ENCODE measurements around the gene NPAS3.

The NPAS3 gene

DNA sequence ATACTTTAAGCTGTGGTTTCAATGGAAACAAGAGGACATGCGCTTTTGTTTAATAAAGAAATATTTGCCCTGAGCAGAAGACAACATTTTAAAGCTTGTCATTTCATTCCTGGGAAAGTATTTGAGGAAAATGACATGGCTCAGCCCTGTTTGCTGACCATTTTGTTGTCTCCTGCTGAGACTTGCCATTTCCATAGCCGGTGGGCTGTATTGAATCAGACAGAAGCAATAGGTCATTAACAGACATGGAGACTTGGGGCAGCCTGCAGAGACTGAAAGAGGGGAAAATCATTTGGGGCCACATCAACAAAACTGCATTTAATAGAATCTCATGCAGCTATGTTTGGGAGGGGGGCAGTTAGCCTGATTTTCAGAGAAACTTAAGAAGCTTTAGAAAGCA, 443.0 kb downstream of the NPAS3 start:
- DNase-seq (ENCODE audit: low spot score), result no peak

DNA sequence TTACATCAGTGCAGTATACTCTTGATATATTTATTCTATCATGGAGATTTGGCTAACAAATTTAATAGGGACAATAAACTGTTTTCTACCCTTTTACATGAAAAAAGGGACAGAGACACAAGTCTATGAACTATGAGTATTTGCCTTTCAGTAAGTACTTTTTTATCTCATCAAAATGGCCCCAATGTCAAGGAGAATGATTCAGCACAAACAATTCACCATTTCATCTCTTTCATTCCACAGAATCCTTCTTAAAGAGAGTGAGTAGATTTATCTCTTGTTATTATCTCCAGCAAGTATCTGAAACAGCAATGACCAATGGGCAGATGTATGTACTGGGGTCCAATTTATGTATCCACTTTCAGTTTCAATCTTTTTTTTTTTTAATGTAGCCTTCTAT, 447.5 kb downstream of the NPAS3 start:
- no peak for DNase-seq (ENCODE audit: low spot score)

DNA sequence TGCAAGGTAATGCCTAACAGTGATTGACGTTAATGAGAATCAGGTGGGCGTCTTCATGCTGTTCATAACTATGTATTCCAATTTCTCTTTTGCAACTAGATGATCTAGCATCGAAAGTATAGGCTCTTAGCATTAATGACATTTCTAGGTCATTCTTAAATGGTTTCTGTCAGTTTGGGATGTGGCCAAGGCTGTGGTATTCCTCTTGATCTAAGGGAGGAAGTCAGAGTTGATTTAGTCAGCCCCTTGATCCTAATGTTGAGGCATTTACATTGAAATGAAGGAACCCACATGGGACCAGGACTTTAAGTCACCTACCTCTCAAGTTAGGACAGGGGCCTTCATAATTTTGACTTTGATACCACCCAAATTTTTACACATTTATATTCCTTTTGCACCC, 448.1 kb downstream of the NPAS3 start:
- no peak for DNase-seq (ENCODE audit: low spot score)

DNA sequence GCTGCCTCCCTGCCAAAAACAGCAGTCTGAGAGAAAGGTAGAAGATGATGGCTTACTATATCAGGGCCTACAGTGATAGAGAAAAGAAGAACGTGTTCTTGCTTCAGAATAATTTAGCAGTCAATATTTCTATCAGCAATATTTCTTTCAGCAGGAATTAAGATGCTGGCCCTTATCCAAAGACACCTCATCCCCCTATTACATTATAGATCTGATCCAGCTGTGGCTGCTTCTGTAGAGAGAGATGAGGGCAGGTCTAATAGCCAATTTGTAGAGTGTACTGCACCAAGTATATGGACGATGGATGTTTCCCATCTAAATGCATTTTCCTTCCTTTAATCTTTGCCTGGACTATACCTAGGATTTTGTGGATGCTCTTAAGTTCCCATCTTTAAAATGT, 451.7 kb downstream of the NPAS3 start:
- no peak for DNase-seq (ENCODE audit: low spot score)

DNA sequence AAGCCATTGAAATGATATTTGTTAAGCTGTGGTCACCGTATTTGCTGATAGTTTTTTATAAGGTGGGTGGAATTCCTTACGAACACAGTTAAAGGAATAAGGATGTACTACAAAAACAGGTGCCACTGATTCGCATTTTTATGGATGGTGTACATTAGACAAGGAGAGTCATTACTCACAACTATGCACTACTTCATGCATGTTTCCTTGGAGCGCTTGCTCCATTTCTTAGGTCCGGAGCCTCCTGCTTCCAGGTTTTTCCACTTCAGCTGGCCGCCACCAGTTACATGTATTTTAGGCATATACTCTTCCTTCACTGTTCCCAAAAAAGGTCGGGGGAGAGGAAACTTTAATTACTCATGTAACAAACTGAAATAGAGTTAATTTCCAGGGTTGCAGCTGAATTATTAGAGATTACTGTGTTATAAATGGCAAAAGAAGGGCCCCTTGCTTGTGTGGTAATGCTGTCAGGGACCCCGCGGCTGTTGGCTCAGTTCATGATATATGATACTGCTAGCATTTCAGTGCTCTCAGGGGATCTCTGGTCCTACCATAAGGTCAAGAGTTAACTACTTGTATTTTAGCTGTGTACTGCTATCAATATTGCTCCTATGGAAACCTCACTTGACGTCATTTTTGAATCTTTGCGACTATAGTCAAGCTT, 454.7 kb downstream of the NPAS3 start:
- DNase-seq (ENCODE audit: low spot score), result no peak

DNA sequence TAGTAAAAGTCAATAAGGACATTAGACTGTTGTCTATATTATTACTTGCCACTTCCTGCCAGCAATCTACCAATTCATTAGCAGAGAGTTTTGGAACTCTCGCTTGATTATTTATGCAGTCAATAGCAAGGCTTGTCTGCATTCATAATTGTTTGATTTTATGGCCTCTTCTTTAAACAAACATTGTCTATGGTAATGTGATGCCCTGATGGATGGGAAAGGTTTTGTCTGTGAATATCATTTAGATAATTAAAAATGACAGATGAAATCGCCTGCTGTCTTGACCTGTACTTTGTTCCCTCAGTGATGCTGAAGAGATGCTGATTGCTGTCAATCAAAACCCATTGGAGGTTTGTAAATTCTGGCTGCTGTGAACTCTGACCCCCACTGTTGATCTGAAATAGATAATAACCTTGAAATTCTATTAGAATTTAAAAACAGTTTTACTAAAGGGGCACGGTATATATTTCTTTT, 455.3 kb downstream of the NPAS3 start:
- no peak for DNase-seq (ENCODE audit: low spot score)

DNA sequence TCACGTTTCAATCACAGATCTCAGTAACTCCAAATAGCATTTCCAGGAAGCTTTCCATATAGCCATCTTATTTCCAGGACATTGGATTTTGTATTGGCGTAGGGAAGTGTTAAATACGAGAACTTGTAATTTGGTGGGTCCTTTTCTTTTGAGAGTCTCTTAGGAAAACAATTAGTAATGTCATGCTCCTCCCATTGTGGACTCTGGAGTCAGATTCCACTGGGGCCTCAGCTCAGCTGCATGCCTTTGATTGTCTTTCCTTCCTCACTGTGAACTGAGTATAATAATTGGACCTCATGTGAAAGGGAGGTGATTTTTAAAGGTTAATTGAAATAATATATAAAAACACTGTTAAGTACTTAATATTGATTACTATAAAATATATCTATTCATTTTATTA, 462.6 kb downstream of the NPAS3 start:
- DNase-seq (ENCODE audit: low spot score), result no peak

DNA sequence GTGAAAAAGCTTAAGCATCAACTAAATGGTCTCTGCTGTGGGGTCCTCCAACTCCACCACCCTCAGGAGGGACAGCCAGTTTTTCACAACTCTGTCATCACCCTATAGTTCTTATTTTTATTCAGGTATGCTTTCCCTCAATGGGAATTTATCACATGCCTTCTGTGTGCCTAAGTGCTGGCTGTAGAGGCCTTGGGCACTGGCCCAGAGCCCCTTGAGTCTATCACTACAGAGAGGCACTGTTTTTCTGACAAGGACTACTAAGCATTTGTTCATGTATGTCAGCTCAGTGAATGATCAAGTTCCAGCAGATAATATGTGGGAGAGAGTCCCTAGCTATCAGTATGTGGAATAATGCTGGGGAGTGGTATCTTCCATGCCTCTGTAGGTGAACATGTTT, 463.9 kb downstream of the NPAS3 start:
- no peak for DNase-seq (ENCODE audit: low spot score)

DNA sequence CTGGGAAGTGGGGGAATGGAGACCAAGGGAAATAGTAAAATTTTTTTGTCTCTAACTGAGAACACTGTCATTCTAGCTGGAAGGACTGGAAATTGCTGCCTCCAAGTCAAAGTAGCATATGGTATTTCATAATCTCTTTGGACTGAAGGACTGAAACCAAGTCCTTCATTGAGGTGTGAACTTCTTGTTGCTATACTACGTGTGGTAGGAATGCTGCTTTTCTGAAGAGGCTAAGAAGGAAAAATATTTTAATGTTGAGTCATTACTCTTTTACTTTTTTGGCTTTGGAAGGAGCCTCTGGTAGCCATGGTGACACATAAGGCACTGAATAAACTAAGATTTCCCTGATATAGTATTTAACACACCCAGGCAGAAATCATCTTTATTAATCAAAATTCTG, 465.4 kb downstream of the NPAS3 start:
- no peak for DNase-seq (ENCODE audit: low spot score)

DNA sequence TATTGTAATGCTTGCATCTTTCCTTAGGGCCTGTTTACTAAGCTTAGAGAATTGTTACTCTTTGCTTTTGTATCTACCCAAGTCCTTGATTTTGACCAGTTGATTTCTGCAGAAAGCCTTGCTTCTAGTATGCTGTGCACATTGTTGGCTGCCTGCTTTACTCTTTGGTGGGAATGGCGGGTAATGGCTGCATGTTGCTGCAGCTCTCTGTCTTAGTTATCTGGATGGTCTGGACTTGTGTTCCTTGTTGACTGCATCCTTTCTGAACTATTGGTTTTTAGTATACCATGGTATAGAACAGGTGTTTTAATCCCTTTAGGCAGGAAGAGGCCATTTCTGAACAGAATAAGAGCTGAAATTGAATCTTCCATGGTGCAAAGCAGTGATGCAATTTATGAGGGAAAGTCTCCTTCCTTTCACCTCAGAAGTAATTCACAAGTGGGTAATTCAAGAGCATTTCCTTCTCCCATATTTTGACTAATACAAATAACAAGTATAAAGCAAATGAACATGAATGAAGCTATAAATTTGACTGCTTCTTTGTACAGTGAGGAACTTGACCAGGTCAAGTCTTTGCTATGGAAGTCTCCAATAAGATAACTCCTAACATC, 466.4 kb downstream of the NPAS3 start:
- DNase-seq (ENCODE audit: low spot score), result no peak

DNA sequence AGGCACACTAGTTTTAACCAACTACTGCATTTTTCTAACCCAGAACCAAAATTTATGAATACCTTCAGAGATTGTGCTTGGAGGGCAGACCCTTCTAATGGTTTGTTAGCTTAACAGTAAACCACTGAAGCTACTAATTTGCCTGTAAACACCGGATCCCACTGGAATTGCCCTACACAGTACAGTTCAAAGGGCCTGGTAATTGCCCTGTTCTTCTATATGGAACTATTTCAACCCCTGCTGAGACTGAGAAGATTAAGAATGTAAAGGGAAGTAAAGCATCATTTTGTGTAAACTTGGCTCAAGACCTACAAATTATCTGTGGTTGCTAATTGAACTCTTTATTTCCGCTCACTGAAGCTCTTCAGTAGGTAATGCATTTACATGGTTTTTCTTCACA, 468.1 kb downstream of the NPAS3 start:
- DNase-seq (ENCODE audit: low spot score), result no peak

DNA sequence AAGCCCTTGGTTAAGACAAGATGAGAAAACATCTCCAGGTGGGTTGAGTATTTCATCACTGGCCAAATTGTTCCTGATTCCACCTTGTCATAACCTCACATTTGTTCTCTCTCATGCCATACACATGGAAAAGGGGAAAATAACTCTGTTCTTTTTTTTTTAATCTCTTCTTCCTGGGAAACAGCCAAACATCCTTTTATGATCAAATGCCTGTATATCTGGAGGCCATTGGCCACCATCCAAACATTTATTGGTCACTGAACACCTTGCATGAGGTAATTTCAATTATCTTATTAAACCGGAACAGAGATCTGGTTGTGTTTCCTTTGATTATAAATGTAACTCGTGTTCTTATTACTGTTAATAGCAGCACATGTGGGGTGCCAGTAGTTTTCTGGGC, 469.6 kb downstream of the NPAS3 start:
- no peak for DNase-seq (ENCODE audit: low spot score)

DNA sequence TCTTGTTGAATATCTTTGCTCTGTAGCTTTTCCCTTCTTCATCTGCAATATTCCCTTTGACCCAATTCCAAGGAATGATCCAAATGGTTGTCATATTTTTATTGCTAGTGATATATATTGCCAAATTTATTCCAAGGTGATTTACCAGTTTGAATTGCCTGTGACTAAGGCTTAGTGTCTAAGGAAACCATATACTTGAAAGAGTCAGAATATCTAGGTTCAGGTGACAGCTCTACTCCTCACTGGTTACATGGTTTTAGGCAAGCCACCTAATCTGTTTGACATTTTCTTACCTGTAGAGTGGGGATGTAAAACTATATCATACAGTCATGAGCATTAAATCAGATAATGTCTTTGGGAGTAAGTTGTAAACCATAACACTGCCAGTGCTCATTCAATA, 473.8 kb downstream of the NPAS3 start:
- DNase-seq (ENCODE audit: low spot score), result no peak

DNA sequence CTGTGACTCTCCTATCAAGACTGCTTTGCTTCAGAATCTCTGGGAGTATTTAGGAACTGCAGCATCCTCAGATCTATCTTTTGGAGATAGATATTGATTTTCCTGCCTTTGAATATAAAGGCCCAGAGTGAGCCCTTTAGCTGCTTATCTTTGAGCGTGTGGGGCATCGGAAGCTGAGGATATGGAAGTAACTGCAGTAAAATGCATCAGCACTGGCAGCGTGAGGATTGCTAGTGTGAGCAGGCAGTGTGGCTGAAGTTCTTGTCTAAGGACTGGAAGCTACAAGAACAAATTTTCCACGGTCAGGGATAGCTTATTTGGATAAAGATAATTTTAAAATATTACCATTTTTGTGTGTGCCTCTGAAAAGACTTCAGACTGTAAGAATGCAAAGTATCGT, 474.7 kb downstream of the NPAS3 start:
- DNase-seq (ENCODE audit: low spot score), result no peak

DNA sequence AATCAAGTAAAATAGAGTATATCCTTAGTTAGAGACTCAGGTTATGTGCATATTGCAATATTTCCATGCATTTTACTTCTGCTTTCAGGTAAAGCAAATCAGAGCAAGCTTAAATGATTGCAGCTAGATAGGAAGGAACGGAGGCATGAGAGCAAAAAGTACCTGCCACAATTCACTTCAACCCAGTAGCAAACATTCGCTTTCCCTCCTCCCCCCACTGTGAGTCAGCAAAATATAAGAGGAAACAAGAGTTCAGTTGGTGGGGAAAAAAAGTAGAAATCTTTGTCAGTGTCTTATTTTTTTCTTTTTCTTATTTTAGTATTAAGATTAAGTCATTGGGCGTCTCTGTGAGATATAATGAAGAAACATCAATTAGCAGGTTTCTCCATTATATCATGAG, 475.4 kb downstream of the NPAS3 start:
- DNase-seq (ENCODE audit: low spot score), result no peak

DNA sequence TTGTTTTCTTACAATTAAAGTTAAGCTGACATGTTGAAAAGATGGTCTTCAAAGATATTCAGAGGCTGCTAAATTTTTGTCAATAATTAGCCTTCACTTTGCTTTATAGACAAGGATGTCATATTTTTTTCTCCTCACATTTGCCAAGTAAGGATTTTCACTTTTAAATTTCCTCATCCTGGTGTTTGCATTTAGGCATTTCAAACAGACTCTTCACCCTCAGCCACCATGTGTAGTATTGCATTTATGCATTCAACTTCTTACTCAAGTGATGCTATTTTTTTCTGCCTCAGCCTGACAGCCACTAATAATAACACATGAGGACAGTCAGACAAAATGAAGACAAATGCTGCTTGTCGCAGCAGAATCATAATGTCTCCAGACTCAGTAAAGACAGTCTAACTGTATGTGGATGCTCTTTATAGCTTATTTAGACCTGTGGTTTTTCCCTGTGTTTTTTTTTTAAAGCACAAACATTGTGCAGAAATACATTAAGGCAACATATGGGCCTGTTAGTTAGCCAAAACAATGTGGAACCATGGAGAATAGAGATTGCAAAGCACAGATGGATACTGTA, 481.5 kb downstream of the NPAS3 start:
- DNase-seq (ENCODE audit: low spot score), result no peak

DNA sequence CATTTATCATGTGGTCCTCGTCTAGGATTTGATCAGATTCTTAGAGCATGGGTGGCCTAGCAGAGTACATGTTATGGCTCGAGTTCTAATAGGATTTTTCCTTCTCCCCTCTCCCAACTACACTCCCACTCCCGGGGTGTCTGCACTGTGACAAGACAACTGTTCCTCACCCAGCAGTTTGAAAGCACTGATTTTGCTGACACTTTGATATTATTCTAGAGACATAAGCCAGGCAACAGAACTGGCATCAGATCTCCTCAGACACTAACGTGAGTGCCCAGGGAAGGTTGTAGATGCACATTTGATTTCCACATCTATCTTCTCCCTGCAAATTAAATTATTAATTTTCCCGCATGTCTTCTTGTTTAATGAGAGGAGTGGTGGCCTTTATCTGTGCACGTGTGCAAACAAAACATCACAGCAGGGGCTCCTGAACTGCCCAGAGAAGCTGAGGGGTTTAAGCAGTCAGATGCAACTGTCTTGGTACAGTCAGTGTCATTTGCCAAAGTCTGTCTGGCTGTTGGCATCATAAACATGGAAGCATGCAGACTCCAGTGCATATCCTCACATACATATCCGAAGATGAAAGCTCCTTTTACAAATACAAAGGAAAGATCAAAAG, 491.8 kb downstream of the NPAS3 start:
- DNase-seq (ENCODE audit: low spot score), result no peak

DNA sequence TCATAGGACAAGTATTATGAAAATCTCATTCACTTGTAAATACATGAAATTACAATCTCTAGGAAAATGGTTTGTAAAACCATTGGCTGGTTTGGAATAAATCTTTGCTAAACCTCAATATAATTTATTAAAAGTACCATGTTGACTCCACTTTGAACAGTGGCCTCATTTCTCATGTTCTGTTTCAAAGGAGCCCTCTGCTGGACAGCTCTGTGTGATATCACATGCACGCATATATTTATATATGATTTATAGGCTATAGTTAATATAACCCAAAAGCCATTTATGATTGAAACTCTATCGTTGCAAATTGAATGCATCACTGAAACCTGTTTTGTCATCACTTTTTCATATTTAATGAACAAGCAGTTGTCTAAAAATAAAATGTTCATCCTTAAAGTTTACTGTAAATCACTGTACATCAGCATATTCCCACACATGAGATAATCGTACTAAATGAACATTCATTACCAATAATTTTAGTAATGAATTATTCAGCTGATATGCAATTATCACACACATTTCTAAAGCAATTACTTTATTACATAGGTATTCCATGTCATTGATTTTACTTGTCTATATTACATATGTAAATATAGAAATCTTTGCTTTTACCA, 493.8 kb downstream of the NPAS3 start:
- DNase-seq (ENCODE audit: low spot score), result peak; percentile 26

DNA sequence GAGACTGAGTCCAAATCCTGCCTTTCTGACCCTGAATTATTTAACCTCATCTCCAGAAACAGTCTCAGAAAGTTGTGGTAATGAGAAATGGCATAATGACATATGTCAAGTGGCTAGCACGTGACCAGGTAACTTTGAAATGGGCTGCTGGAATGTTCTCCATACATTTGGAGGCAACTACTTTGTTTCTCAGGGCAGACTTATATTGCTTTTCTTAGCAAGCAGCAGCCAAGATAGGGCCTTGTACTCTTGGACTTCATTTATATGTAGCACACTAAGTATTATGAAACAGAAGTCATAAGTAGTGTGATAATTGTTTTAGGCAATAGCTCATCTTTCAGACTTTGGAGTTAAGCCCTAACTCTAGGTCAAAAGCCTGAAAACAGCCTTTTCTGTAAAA, 494.7 kb downstream of the NPAS3 start:
- DNase-seq (ENCODE audit: low spot score), result no peak

DNA sequence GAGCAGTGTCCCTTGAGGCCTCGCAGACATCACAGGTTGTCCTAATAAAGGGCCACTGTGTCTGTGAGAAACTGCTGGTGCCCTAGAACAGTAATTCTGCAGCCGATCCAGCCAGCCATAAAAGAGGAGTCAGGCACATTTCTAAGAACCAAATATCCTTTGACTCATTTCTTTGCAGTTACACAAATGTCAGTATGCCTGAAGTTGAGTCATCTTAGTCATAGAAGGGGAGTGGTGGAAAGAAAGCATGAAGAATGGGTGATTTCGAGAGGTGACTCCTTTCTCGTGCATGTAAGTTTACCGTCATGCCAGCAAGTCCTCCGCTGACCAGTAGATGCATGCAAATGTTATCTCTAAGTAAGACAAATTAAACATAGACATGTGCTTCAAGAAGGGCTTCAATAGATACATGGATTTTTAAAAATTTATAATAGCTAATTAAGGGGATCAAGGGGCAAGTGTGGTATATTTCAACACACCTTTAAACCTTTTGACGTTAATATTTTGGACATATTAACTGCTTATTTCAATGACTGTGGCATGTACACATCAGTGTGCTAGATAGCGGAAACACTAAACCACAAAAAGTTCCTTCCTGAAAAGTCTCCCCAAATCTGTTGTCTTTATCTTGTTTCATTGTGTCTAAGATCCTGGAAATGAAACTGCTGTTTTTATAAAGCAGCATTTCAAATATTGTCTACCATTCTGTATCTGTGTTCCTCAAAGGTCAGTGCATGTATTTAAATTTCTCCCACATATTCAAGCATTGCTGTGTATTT, 497.4 kb downstream of the NPAS3 start:
- DNase-seq (ENCODE audit: low spot score), result no peak

DNA sequence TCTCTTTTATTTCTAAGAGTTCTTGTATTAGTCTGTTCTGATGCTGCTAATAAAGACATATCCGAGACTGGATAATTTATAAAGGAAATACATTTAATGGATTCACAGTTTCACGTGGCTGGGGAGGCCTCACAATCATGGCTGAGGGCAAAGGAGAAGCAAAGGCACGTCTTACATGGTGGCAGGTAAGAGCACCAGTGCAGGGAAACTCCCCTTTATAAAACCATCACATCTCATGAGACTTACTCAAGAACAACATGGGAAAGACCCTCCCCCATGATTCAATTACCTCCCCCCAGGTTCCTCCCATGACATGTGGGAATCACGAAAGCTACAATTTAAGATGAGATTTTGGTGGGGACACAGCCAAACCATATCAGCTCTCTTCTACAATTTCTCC, 503.0 kb downstream of the NPAS3 start:
- no peak for DNase-seq (ENCODE audit: low spot score)

DNA sequence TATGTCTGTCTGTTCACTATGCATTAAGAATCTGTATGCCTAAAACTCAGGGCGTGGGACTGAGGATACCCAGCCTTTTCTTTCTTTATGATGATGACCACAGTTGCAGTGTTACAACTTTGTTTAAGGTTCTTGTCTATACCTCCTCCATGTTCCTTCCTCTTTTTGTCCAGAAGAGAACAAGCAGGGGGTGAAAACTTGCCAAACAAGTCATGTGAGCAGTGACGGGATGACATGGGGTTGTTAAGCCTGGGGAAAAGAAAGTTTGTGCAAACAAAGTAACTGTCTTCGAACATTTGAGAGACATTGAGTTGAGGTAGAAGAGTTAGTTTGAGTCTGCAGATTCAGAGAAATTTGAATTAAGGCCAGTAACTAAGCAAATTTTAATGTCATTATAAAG, 505.5 kb downstream of the NPAS3 start:
- DNase-seq (ENCODE audit: low spot score), result no peak

Measured in NAMALWA (cell line).